Keratinocyte (primary cell): Measurements from ENCODE around the gene SMIM22.

Experiments used
- CTCF ChIP-seq, 3 experiments: IDR thresholded peaks in 1 of 3; conservative IDR thresholded peaks in 1 of 3; optimal IDR thresholded peaks in 1 of 3; 2 replicates in 2 of 3; 3 replicates in 1 of 3; pipeline versions ENCODE3 to v1.5.1; 2011; ENCODE audit warnings: low read length in 3 of 3, mild to moderate bottlenecking in 3 of 3, moderate library complexity in 2 of 3, control low read depth in 1 of 3, inconsistent platforms in 1 of 3; ENCODE audit not compliant: insufficient read depth in 2 of 3; ENCODE audit errors: extremely low read depth in 1 of 3
- EZH2 ChIP-seq: IDR thresholded peaks from one replicate; pipeline ENCODE4 v1.6.1; 2012; ENCODE audit warnings: inconsistent platforms, mild to moderate bottlenecking, low read length, moderate library complexity

DNA sequence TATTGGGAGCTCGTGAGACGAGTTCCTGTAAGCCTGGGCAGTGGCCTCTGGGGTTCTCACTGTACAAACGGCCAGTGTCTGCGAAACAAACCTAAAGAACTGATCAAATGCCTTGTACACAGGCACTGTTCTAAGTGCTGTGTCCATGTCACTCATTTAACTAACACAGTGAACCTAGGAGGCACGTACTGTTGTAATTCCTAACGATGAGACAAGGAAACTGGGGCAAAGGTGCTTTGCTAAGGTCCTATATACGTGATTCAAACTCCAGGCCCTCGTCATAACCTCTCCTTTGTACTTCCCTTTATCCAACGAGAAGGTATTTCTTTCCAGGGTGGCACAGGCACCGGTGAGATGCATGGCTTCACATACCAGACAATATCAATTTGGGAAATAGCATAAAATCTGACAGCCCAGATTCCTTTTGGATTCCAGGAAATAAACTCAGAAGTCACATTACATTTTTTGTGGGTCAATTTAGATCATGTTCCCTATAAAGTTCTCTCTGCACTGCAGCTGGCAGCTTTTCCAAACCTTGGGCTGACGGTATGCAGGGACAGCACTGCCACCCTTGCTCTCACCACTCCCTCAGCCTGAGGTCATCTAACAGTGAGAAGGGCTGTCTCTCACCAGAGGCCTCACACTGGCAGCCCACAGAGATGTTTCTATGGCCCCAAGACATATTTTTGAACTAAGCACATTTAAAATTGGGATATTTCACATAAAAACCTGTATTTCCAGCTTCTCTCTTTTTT lies 33.6 kb downstream of the SMIM22 start:
- no peak for TF ChIP-seq CTCF (optimal IDR thresholded peaks at IDR 0.05 in 1 of 3, IDR thresholded peaks at IDR 0.05 in 1 of 3, conservative IDR thresholded peaks at IDR 0.05 in 1 of 3; ENCODE audit: extremely low read depth in 1 of 3, insufficient read depth in 2 of 3, low read length in 3 of 3)
- no peak for TF ChIP-seq EZH2
